SK-N-SH (cell line): Measurements from ENCODE around the gene KCNJ15. TPM values are rescaled to one million over a fixed set of nuclear protein-coding genes. Genes with fewer than 3 reads are reported as not detected.

ENCODE experiments used
- CTCF ChIA-PET: fragments of 300-600, 350-600 bp; formaldehyde crosslinking; extraction: SDS; loops from one replicate; lab custom pipeline; 2021; lab: Yijun Ruan, JAX
- POLR2A ChIA-PET: fragments of 350-600 bp; sonication (Branson Sonifier 250); formaldehyde crosslinking; extraction: SDS; loops from one replicate; lab custom pipeline; 2020; ENCODE audit warnings: antibody characterized with exemption, inconsistent platforms; lab: Yijun Ruan, JAX
- DNase-seq: peaks from one replicate; pipeline ENCODE4 v3.0.0; 2012
- H2AFZ ChIP-seq: fragments of 200-600 bp; sonication (generic); 2 replicates; pipeline ENCODE4 v1.8.1; 2016; ENCODE audit warnings: antibody characterized with exemption, mild to moderate bottlenecking, low read depth
- H3F3A ChIP-seq: fragments of 200-600 bp; sonication (generic); replicated peaks from 2 replicates; pipeline ENCODE3; 2016; ENCODE audit warnings: antibody characterized with exemption, mild to moderate bottlenecking; ENCODE audit not compliant: insufficient read depth
- H3K27ac ChIP-seq, 2 experiments: fragments of 200-500 bp in 1 of 2; fragments of 200-600 bp in 1 of 2; sonication (Bioruptor generic) in 1 of 2; sonication (generic), shearing (Covaris generic) in 1 of 2; 2 replicates each; pipeline versions ENCODE4 v1.5.1 to v1.6.1; 2014 to 2016; ENCODE audit warnings: low read depth in 2 of 2, inconsistent platforms in 1 of 2, low read length in 1 of 2, mild to moderate bottlenecking in 1 of 2, mixed read lengths in 1 of 2
- H3K27me3 ChIP-seq: fragments of 200-600 bp; sonication (generic), shearing (Covaris generic); 2 replicates; pipeline ENCODE4 v1.6.1; 2016; ENCODE audit warnings: mixed run types; ENCODE audit not compliant: insufficient read depth
- H3K36me3 ChIP-seq, 2 experiments: fragments of 200-500 bp in 1 of 2; fragments of 200-600 bp in 1 of 2; sonication (Bioruptor generic) in 1 of 2; sonication (generic) in 1 of 2; replicated peaks in 1 of 2; 2 replicates each; pipeline versions ENCODE3 to v1.5.1; 2014 to 2016; ENCODE audit warnings: low read length in 1 of 2, mild to moderate bottlenecking in 1 of 2; ENCODE audit not compliant: insufficient read depth in 2 of 2, control insufficient read depth in 1 of 2
- H3K4me1 ChIP-seq, 2 experiments: fragments of 200-500 bp in 1 of 2; fragments of 200-600 bp in 1 of 2; sonication (Bioruptor generic) in 1 of 2; sonication (generic), shearing (Covaris generic) in 1 of 2; 2 replicates each; pipeline versions ENCODE4 v1.5.1 to v1.6.1; 2014 to 2016; ENCODE audit warnings: low read depth in 1 of 2, low read length in 1 of 2, mixed run types in 1 of 2; ENCODE audit not compliant: insufficient read depth in 2 of 2, control insufficient read depth in 1 of 2
- H3K4me2 ChIP-seq: fragments of 200-600 bp; sonication (generic), shearing (Covaris generic); 2 replicates; pipeline ENCODE4 v1.6.1; 2017; ENCODE audit warnings: mixed run types
- H3K4me3 ChIP-seq, 2 experiments: fragments of 200-500 bp in 1 of 2; fragments of 200-600 bp in 1 of 2; sonication (Bioruptor generic) in 1 of 2; sonication (generic), shearing (Covaris generic) in 1 of 2; 2 replicates each; pipeline versions ENCODE4 v1.5.1 to v1.8.1; 2014 to 2016; ENCODE audit warnings: low read depth in 2 of 2, inconsistent platforms in 1 of 2, low read length in 1 of 2, mild to moderate bottlenecking in 1 of 2, mixed read lengths in 1 of 2, moderate library complexity in 1 of 2
- H3K79me2 ChIP-seq: fragments of 200-600 bp; sonication (generic); 2 replicates; pipeline ENCODE4 v1.8.1; 2017; ENCODE audit warnings: mild to moderate bottlenecking; ENCODE audit not compliant: insufficient read depth
- H3K9ac ChIP-seq: fragments of 200-600 bp; sonication (generic); 2 replicates; pipeline ENCODE4 v1.6.1; 2017; ENCODE audit warnings: mixed run types
- H3K9me2 ChIP-seq: fragments of 200-600 bp; sonication (generic); 2 replicates; pipeline ENCODE4 v1.6.1; 2017; ENCODE audit warnings: mixed run types
- H3K9me3 ChIP-seq: fragments of 200-600 bp; sonication (generic); 2 replicates; pipeline ENCODE4 v1.6.1; 2017; ENCODE audit warnings: mixed run types, mild to moderate bottlenecking, moderate library complexity
- H4K20me1 ChIP-seq: fragments of 200-600 bp; sonication (generic); 2 replicates; pipeline ENCODE4 v1.6.1; 2017; ENCODE audit warnings: mild to moderate bottlenecking, mixed run types; ENCODE audit not compliant: insufficient read depth
- CHD2 ChIP-seq: fragments of 150-350 bp; IDR thresholded peaks from 2 replicates; pipeline ENCODE4 v1.6.1; 2018; ENCODE audit warnings: low read length; ENCODE audit not compliant: partially characterized antibody
- CTCF ChIP-seq: fragments of 200-600 bp; sonication (generic); IDR thresholded peaks from 2 replicates; pipeline ENCODE4 v1.6.1; 2017; ENCODE audit warnings: antibody characterized with exemption, mild to moderate bottlenecking, moderate library complexity
- EP300 ChIP-seq, 2 experiments: IDR thresholded peaks; 2 replicates each; pipeline versions ENCODE4 v1.4.0 to v1.6.1; 2012; ENCODE audit warnings: borderline replicate concordance in 1 of 2, low read depth in 1 of 2, low read length in 1 of 2
- FOXJ3 ChIP-seq: sonication (generic); formaldehyde crosslinking; IDR thresholded peaks from 2 replicates; pipeline ENCODE4 v1.5.1; 2020; ENCODE audit warnings: mild to moderate bottlenecking, missing genetic modification reagents
- FOXM1 ChIP-seq: IDR thresholded peaks from 2 replicates; pipeline ENCODE4 v1.4.0; 2012; ENCODE audit warnings: low read depth, mild to moderate bottlenecking
- MAX ChIP-seq: IDR thresholded peaks from 2 replicates; pipeline ENCODE4 v1.4.0; 2012; ENCODE audit warnings: low read depth
- MXI1 ChIP-seq: IDR thresholded peaks from 2 replicates; pipeline ENCODE4 v1.6.1; 2012; ENCODE audit warnings: mild to moderate bottlenecking, low read depth, low read length, improper control_type of control experiment
- NFIC ChIP-seq: IDR thresholded peaks from 2 replicates; pipeline ENCODE4 v1.4.0; 2012; ENCODE audit warnings: borderline replicate concordance
- PBX3 ChIP-seq: IDR thresholded peaks from 2 replicates; pipeline ENCODE4; 2012
- POLR2AphosphoS5 ChIP-seq: IDR thresholded peaks from 2 replicates; pipeline ENCODE4 v1.6.1; 2012; ENCODE audit warnings: low read depth, low read length
- RAD21 ChIP-seq: IDR thresholded peaks from 2 replicates; pipeline ENCODE4 v1.6.1; 2012; ENCODE audit warnings: mild to moderate bottlenecking, low read length
- RFX5 ChIP-seq: IDR thresholded peaks from 2 replicates; pipeline ENCODE4 v1.6.1; 2012; ENCODE audit warnings: mild to moderate bottlenecking, improper control_type of control experiment, low read length
- SMC3 ChIP-seq: IDR thresholded peaks from 2 replicates; pipeline ENCODE4 v1.6.1; 2012; ENCODE audit warnings: low read depth, low read length, improper control_type of control experiment
- TEAD4 ChIP-seq: IDR thresholded peaks from 2 replicates; pipeline ENCODE4 v1.4.0; 2012; ENCODE audit warnings: mild to moderate bottlenecking, borderline replicate concordance; ENCODE audit not compliant: insufficient read depth
- USF2 ChIP-seq: fragments of 150-350 bp; IDR thresholded peaks from 2 replicates; pipeline ENCODE4 v1.6.1; 2017; ENCODE audit warnings: antibody characterized with exemption, low read length, low read depth, borderline replicate concordance
- WGBS: methylation state at CpG from one replicate; pipeline ENCODE4 v1.1.6; 2017; ENCODE audit warnings: low lambda C conversion rate; 5-methylcytosine and 5-hydroxymethylcytosine counted together
- polyA plus RNA-seq, 3 experiments: library from polyadenylated mRNA; depleted of rRNA; stranded (reverse); fragments of >200 nt; gene quantifications; 2 replicates each; pipeline ENCODE4 v1.2.3, GENCODE V29; 2012
- TF ChIP-seq, protein P1 (sequence below): IDR thresholded peaks from 2 replicates; pipeline ENCODE4 v1.6.1; 2012; ENCODE audit warnings: mild to moderate bottlenecking, low read depth, low read length, moderate library complexity

KCNJ15 gene
- polyA plus RNA-seq, 1 of the 3 experiments (the other 2 are of a cell fraction) = 0.03 TPM

DNA sequence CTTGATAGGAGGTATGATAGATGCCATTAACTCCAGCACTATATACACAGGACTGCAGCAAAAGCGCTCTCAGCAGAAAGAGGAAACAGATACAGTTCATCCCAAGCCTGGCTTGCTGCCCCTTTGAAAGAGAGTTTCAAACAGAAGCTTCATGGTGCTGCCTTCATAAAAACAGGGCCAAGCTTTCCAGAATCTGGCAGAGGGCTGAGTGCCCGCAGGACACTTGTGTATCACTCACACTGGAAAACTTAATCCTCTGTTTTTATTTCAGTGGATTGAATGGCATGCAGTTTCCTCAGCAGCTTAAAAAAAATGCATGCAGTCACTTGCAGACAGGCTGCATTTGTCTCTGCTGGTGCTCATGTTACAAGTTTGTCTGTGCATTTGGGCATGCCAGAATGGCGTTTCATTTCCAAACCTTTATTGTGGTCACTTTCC is 40.4 kb downstream of the KCNJ15 start (continued):
- peak; percentile 69 for TF ChIP-seq PBX3
- TF ChIP-seq RFX5 = no peak
- TF ChIP-seq, protein P1, sequence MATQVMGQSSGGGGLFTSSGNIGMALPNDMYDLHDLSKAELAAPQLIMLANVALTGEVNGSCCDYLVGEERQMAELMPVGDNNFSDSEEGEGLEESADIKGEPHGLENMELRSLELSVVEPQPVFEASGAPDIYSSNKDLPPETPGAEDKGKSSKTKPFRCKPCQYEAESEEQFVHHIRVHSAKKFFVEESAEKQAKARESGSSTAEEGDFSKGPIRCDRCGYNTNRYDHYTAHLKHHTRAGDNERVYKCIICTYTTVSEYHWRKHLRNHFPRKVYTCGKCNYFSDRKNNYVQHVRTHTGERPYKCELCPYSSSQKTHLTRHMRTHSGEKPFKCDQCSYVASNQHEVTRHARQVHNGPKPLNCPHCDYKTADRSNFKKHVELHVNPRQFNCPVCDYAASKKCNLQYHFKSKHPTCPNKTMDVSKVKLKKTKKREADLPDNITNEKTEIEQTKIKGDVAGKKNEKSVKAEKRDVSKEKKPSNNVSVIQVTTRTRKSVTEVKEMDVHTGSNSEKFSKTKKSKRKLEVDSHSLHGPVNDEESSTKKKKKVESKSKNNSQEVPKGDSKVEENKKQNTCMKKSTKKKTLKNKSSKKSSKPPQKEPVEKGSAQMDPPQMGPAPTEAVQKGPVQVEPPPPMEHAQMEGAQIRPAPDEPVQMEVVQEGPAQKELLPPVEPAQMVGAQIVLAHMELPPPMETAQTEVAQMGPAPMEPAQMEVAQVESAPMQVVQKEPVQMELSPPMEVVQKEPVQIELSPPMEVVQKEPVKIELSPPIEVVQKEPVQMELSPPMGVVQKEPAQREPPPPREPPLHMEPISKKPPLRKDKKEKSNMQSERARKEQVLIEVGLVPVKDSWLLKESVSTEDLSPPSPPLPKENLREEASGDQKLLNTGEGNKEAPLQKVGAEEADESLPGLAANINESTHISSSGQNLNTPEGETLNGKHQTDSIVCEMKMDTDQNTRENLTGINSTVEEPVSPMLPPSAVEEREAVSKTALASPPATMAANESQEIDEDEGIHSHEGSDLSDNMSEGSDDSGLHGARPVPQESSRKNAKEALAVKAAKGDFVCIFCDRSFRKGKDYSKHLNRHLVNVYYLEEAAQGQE = no peak
- TF ChIP-seq, all 33 proteins: peak for 6

- Histone ChIP-seq H3K27ac (no peak overlapping the region), H3K9ac (no peak overlapping the region), H3K27me3 (no peaks in the 10 kb centered on the region), H3F3A (no peaks in the 10 kb centered on the region), H3K4me3 (no peak overlapping the region), H3K36me3 (no peaks in the 10 kb centered on the region), H3K4me1 (peaks cover 0 to 3% of the 10 kb centered on the region in 2 experiments; a peak in 1 of 4 replicates), H3K9me3 (no peaks in the 10 kb centered on the region), H3K9me2 (no peaks in the 10 kb centered on the region), H3K79me2 (no peaks in the 10 kb centered on the region), H4K20me1 (no peaks in the 10 kb centered on the region), H3K4me2 (0 out of 2 replicates have a peak overlapping the region, but pooled peaks have one; percentile 17), H2AFZ (no peak overlapping the region)
- CTCF ChIA-PET = no interaction called here
- no peak for DNase-seq
- no peak for TF ChIP-seq MXI1
- no peak for TF ChIP-seq SMC3
- TF ChIP-seq MAX = no peak
- TF ChIP-seq FOXM1 = no peak
- no peak for TF ChIP-seq POLR2AphosphoS5
- no peak for TF ChIP-seq TEAD4
- no peak for TF ChIP-seq EP300 (IDR thresholded peaks at IDR 0.05; ENCODE audit: borderline replicate concordance in 1 of 2, low read depth in 1 of 2, low read length in 1 of 2)
- TF ChIP-seq FOXJ3 (CRISPR knock-in tag) = no peak
- TF ChIP-seq CTCF = no peak
- no peak for TF ChIP-seq RAD21
- no peak for TF ChIP-seq USF2
- TF ChIP-seq CHD2 = no peak
- no peak for TF ChIP-seq NFIC
- POLR2A ChIA-PET = no interaction called here
- WGBS = 84% methylated on average over 3 of the region's 3 CpGs
Measured at GRCh38 chr21:38297871-38298270, 41.1 kb downstream of the KCNJ15 start.
